WTC11 (cell line): ENCODE data around the gene RPIA.

ENCODE experiments used
- CREB1 ChIP-seq: sonication (generic); formaldehyde crosslinking; IDR thresholded peaks from 2 replicates; pipeline ENCODE4 v1.8.0; 2023; ENCODE audit warnings: mild to moderate bottlenecking, missing genetic modification reagents
- CTCF ChIP-seq: fragments of 200-600 bp; IDR thresholded peaks from 2 replicates; pipeline ENCODE4 v1.8.0; 2022; ENCODE audit warnings: antibody characterized with exemption
- ESRRA ChIP-seq: sonication (generic); formaldehyde crosslinking; IDR thresholded peaks from 2 replicates; pipeline ENCODE4 v1.8.1; 2022; ENCODE audit warnings: mild to moderate bottlenecking, missing genetic modification reagents, borderline replicate concordance
- FOXP1 ChIP-seq: sonication (generic); formaldehyde crosslinking; IDR thresholded peaks from 2 replicates; pipeline ENCODE4 v1.8.0; 2022; ENCODE audit warnings: missing genetic modification reagents, mild to moderate bottlenecking, moderate library complexity, borderline replicate concordance
- JUN ChIP-seq: sonication (generic); formaldehyde crosslinking; IDR thresholded peaks from 2 replicates; pipeline ENCODE4 v1.8.0; 2023; ENCODE audit warnings: mild to moderate bottlenecking, missing genetic modification reagents
- NR3C1 ChIP-seq: sonication (generic); formaldehyde crosslinking; conservative IDR thresholded peaks from 2 replicates; pipeline ENCODE4 v1.8.1; 2023; ENCODE audit warnings: low read depth, mild to moderate bottlenecking, missing genetic modification reagents
- USF2 ChIP-seq: sonication (generic); formaldehyde crosslinking; IDR thresholded peaks from 2 replicates; pipeline ENCODE4 v1.8.1; 2023; ENCODE audit warnings: mild to moderate bottlenecking, missing genetic modification reagents, moderate library complexity
- ZNF121 ChIP-seq: sonication (generic); formaldehyde crosslinking; IDR thresholded peaks from 2 replicates; pipeline ENCODE4 v1.8.0; 2023; ENCODE audit warnings: missing genetic modification reagents
- ZNF317 ChIP-seq: sonication (generic); formaldehyde crosslinking; IDR thresholded peaks from 2 replicates; pipeline ENCODE4 v1.8.1; 2023; ENCODE audit warnings: low read depth, mild to moderate bottlenecking, moderate library complexity, missing genetic modification reagents, borderline replicate concordance
- TF ChIP-seq, protein P1 (sequence below): sonication (generic); formaldehyde crosslinking; IDR thresholded peaks from 2 replicates; pipeline ENCODE4 v1.8.0; 2022; ENCODE audit warnings: mild to moderate bottlenecking, missing genetic modification reagents
- TF ChIP-seq, protein P2 (sequence below): sonication (generic); formaldehyde crosslinking; conservative IDR thresholded peaks from 2 replicates; pipeline ENCODE4 v1.8.1; 2023; ENCODE audit warnings: mild to moderate bottlenecking, low read depth, missing genetic modification reagents, moderate library complexity
- TF ChIP-seq, protein P3 (sequence below): fragments of 250-450 bp; sonication (Bioruptor Pico); IDR thresholded peaks from 2 replicates; pipeline ENCODE4 v2.1.2; 2022; ENCODE audit warnings: mild to moderate bottlenecking, moderate library complexity
- TF ChIP-seq, protein P4 (sequence below): sonication (generic); formaldehyde crosslinking; IDR thresholded peaks from 2 replicates; pipeline ENCODE4 v1.8.1; 2022; ENCODE audit warnings: low read depth, missing genetic modification reagents, borderline replicate concordance
- TF ChIP-seq, protein P5 (sequence below): sonication (generic); formaldehyde crosslinking; IDR thresholded peaks from 2 replicates; pipeline ENCODE4 v1.8.0; 2023; ENCODE audit warnings: mild to moderate bottlenecking, missing genetic modification reagents

DNA sequence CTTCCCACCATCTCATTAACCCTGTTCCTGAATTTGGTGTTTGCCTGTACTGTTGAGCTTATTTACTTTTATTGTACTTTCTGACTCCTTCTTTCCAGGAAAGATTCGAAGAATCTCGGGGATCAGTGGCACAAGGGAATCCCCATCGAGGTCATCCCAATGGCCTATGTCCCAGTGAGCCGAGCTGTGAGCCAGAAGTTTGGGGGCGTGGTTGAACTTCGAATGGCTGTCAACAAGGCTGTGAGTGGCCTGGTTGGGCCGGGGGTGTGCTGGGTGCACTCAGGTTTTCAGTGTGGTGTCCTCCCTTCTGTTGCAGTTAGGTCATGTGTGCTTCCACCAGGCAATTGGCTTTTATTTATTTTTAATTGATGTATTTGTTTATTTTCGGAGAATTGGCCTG lies 45.0 kb downstream of the RPIA start:
- no peak for TF ChIP-seq FOXP1 (CRISPR knock-in tag)
- TF ChIP-seq CTCF = no peak
- TF ChIP-seq, protein P1, sequence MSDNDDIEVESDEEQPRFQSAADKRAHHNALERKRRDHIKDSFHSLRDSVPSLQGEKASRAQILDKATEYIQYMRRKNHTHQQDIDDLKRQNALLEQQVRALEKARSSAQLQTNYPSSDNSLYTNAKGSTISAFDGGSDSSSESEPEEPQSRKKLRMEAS (CRISPR knock-in tag) = no peak
- TF ChIP-seq ZNF121 (CRISPR knock-in tag) = no peak
- TF ChIP-seq CREB1 (CRISPR knock-in tag) = no peak
- no peak for TF ChIP-seq NR3C1 (CRISPR knock-in tag)
- no peak for TF ChIP-seq ZNF317 (CRISPR knock-in tag)
- TF ChIP-seq JUN (CRISPR knock-in tag) = no peak
- TF ChIP-seq, protein P2, sequence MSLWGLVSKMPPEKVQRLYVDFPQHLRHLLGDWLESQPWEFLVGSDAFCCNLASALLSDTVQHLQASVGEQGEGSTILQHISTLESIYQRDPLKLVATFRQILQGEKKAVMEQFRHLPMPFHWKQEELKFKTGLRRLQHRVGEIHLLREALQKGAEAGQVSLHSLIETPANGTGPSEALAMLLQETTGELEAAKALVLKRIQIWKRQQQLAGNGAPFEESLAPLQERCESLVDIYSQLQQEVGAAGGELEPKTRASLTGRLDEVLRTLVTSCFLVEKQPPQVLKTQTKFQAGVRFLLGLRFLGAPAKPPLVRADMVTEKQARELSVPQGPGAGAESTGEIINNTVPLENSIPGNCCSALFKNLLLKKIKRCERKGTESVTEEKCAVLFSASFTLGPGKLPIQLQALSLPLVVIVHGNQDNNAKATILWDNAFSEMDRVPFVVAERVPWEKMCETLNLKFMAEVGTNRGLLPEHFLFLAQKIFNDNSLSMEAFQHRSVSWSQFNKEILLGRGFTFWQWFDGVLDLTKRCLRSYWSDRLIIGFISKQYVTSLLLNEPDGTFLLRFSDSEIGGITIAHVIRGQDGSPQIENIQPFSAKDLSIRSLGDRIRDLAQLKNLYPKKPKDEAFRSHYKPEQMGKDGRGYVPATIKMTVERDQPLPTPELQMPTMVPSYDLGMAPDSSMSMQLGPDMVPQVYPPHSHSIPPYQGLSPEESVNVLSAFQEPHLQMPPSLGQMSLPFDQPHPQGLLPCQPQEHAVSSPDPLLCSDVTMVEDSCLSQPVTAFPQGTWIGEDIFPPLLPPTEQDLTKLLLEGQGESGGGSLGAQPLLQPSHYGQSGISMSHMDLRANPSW = no peak
- TF ChIP-seq, protein P3, sequence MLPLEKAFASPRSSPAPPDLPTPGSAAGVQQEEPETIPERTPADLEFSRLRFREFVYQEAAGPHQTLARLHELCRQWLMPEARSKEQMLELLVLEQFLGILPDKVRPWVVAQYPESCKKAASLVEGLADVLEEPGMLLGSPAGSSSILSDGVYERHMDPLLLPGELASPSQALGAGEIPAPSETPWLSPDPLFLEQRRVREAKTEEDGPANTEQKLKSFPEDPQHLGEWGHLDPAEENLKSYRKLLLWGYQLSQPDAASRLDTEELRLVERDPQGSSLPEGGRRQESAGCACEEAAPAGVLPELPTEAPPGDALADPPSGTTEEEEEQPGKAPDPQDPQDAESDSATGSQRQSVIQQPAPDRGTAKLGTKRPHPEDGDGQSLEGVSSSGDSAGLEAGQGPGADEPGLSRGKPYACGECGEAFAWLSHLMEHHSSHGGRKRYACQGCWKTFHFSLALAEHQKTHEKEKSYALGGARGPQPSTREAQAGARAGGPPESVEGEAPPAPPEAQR (CRISPR knock-in tag) = no peak
- no peak for TF ChIP-seq ESRRA (CRISPR knock-in tag)
- TF ChIP-seq, protein P4, sequence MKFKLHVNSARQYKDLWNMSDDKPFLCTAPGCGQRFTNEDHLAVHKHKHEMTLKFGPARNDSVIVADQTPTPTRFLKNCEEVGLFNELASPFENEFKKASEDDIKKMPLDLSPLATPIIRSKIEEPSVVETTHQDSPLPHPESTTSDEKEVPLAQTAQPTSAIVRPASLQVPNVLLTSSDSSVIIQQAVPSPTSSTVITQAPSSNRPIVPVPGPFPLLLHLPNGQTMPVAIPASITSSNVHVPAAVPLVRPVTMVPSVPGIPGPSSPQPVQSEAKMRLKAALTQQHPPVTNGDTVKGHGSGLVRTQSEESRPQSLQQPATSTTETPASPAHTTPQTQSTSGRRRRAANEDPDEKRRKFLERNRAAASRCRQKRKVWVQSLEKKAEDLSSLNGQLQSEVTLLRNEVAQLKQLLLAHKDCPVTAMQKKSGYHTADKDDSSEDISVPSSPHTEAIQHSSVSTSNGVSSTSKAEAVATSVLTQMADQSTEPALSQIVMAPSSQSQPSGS = no peak
- TF ChIP-seq, protein P5, sequence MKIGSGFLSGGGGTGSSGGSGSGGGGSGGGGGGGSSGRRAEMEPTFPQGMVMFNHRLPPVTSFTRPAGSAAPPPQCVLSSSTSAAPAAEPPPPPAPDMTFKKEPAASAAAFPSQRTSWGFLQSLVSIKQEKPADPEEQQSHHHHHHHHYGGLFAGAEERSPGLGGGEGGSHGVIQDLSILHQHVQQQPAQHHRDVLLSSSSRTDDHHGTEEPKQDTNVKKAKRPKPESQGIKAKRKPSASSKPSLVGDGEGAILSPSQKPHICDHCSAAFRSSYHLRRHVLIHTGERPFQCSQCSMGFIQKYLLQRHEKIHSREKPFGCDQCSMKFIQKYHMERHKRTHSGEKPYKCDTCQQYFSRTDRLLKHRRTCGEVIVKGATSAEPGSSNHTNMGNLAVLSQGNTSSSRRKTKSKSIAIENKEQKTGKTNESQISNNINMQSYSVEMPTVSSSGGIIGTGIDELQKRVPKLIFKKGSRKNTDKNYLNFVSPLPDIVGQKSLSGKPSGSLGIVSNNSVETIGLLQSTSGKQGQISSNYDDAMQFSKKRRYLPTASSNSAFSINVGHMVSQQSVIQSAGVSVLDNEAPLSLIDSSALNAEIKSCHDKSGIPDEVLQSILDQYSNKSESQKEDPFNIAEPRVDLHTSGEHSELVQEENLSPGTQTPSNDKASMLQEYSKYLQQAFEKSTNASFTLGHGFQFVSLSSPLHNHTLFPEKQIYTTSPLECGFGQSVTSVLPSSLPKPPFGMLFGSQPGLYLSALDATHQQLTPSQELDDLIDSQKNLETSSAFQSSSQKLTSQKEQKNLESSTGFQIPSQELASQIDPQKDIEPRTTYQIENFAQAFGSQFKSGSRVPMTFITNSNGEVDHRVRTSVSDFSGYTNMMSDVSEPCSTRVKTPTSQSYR (CRISPR knock-in tag) = no peak
- TF ChIP-seq USF2 (CRISPR knock-in tag) = no peak
